HepG2 (cell line): ENCODE measurements around the gene MTCH1.

Source experiments
- CTCF ChIP-seq: sonication (generic); formaldehyde crosslinking; IDR thresholded peaks from 2 replicates; pipeline ENCODE4 v1.5.0; 2020; ENCODE audit warnings: mild to moderate bottlenecking, missing genetic modification reagents, moderate library complexity
- E2F1 ChIP-seq: sonication (generic); formaldehyde crosslinking; IDR thresholded peaks from 2 replicates; pipeline ENCODE4 v1.5.0; 2020; ENCODE audit warnings: missing genetic modification reagents
- GABPB1 ChIP-seq: IDR thresholded peaks from 2 replicates; pipeline ENCODE4 v1.6.1; 2016; ENCODE audit warnings: mild to moderate bottlenecking, missing genetic modification reagents, moderate library complexity, missing compliant biosample characterization
- HOXA7 ChIP-seq: sonication (generic); formaldehyde crosslinking; IDR thresholded peaks from 2 replicates; pipeline ENCODE4 v1.8.1; 2022; ENCODE audit warnings: mild to moderate bottlenecking, missing genetic modification reagents, moderate library complexity
- MAFK ChIP-seq, 2 experiments: IDR thresholded peaks in 1 of 2; conservative IDR thresholded peaks in 1 of 2; 2 replicates each; pipeline ENCODE4 v1.6.1; 2011; ENCODE audit warnings: improper control_type of control experiment in 2 of 2, low read length in 2 of 2
- MEIS2 ChIP-seq: sonication (generic); formaldehyde crosslinking; IDR thresholded peaks from 2 replicates; pipeline ENCODE4 v1.9.0; 2021; ENCODE audit warnings: mild to moderate bottlenecking, missing genetic modification reagents
- NBN ChIP-seq: fragments of 450-650 bp; conservative IDR thresholded peaks from 2 replicates; pipeline ENCODE4 v1.6.1; 2017
- POLR2A ChIP-seq, 2 experiments: IDR thresholded peaks; 2 replicates each; pipeline ENCODE4 v1.6.1; 2011; ENCODE audit warnings: low read depth in 2 of 2, low read length in 2 of 2, mild to moderate bottlenecking in 1 of 2, moderate library complexity in 1 of 2; ENCODE audit not compliant: insufficient read depth in 1 of 2
- POLR2AphosphoS2 ChIP-seq: IDR thresholded peaks from 2 replicates; pipeline ENCODE4 v1.6.1; 2011; ENCODE audit warnings: low read depth, low read length, improper control_type of control experiment
- RBAK ChIP-seq: sonication (generic); formaldehyde crosslinking; IDR thresholded peaks from 2 replicates; pipeline ENCODE4 v1.5.1; 2020; ENCODE audit warnings: mild to moderate bottlenecking, missing genetic modification reagents
- REST ChIP-seq, 2 experiments: IDR thresholded peaks; 2 replicates each; pipeline ENCODE4 v1.6.1; 2011 to 2012; ENCODE audit warnings: low read length in 2 of 2, borderline replicate concordance in 1 of 2, low read depth in 1 of 2, mild to moderate bottlenecking in 1 of 2, moderate library complexity in 1 of 2
- ZNF333 ChIP-seq: sonication (generic); formaldehyde crosslinking; IDR thresholded peaks from 2 replicates; pipeline ENCODE4 v1.4.0; 2020; ENCODE audit warnings: mild to moderate bottlenecking, missing genetic modification reagents, borderline replicate concordance

GRCh38 chr6:37027036-37027720, 41.2 kb upstream of the MTCH1 start:
- no peak for TF ChIP-seq MEIS2
- TF ChIP-seq POLR2A (IDR thresholded peaks at IDR 0.05; ENCODE audit: insufficient read depth in 1 of 2, low read depth in 2 of 2, low read length in 2 of 2) = no peak
- TF ChIP-seq ZNF333 (CRISPR knock-in tag) = no peak
- no peak for TF ChIP-seq HOXA7
- TF ChIP-seq NBN = no peak
- no peak for TF ChIP-seq E2F1
- TF ChIP-seq CTCF (CRISPR knock-in tag) = no peak
- TF ChIP-seq RBAK = no peak
- TF ChIP-seq GABPB1 (CRISPR knock-in tag) = no peak
- TF ChIP-seq REST (IDR thresholded peaks at IDR 0.05; ENCODE audit: borderline replicate concordance in 1 of 2, low read depth in 1 of 2, low read length in 2 of 2) = no peak
- no peak for TF ChIP-seq POLR2AphosphoS2
- TF ChIP-seq MAFK (conservative IDR thresholded peaks at IDR 0.05 in 1 of 2, IDR thresholded peaks at IDR 0.05 in 1 of 2; ENCODE audit: low read length in 2 of 2) = no peak
